ENCODE data around the gene ZBTB18. TPM values are rescaled to one million over a fixed set of nuclear protein-coding genes. Genes with fewer than 3 reads are reported as not detected.

Gene ZBTB18
- total RNA-seq, 1 experiment from 2014 or later = 1.8 TPM

DNA sequence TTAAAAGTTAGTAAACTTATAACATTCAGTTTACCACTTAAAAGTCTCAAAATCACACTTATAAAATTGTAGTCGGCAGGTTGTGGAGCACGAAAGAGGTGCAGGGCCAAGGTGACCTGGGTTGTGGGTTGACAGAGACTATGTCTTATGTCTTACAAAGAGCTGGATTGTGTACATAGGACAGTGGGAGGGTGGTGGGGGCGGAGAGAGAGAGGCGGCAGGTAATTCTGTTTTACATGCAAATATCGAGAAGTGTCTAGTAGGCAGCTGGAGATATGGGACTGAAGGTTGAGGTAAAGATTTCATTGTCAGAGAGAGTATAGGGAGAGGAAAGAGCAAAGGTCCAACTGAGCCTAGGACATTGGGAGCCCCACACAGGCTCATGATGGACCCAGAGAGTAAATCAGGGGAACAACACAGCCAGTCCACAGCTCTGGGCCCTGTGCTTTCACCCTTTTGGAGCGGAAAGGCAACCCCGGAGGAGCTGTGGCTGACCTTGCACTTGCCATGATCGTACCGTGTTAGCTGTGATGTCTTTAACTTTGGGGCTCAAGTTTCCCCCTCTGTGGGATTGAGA, 28.1 kb upstream of the ZBTB18 start:
- Histone ChIP-seq H3K36me3 (ENCODE audit: control insufficient read depth in 1 of 2, insufficient read depth in 2 of 2, low read length in 2 of 2) (no peaks in the 10 kb centered on the region), H3K4me1 (ENCODE audit: control insufficient read depth in 1 of 2, insufficient read depth in 2 of 2, low read length in 2 of 2) (no peaks in the 10 kb centered on the region), H3K9ac (ENCODE audit: low read length) (no peak overlapping the region), H3K9me2 (ENCODE audit: insufficient read depth) (no peaks in the 10 kb centered on the region), H3K4me2 (ENCODE audit: low read length) (no peak overlapping the region), H3K27me3 (ENCODE audit: insufficient read depth, low read length) (peaks cover 36% of the 10 kb centered on the region), H4K20me1 (ENCODE audit: insufficient read depth) (no peaks in the 10 kb centered on the region), H2AFZ (ENCODE audit: low read depth, low read length, poor library complexity, severe bottlenecking) (no peak overlapping the region), H3K4me3 (replicated peaks in 1 of 2; ENCODE audit: low read depth in 1 of 2, low read length in 2 of 2) (no peak overlapping the region), H3K9me3 (ENCODE audit: control insufficient read depth in 1 of 2, insufficient read depth in 1 of 2, low read depth in 1 of 2, low read length in 2 of 2) (no peaks in the 10 kb centered on the region), H3K27ac (ENCODE audit: low read depth, low read length) (no peak overlapping the region), H3K79me2 (ENCODE audit: insufficient read depth, low read length) (no peaks in the 10 kb centered on the region)
- intact Hi-C loops (cut with micrococcal nuclease) = no loop called here
- CTCF ChIA-PET = no interaction called here
- ATAC-seq (no peak), DNase-seq (ENCODE audit: low read depth, low spot score) (no peak)
- no TSS peak for BruUV-seq (replicated peaks)
- RAD21 ChIA-PET (ENCODE audit: low non-redundant PET in 1 of 2, low total read pairs in 2 of 2, uncharacterized antibody in 2 of 2, unreplicated experiment in 2 of 2) = no interaction called here
- TF ChIP-seq, protein P1, sequence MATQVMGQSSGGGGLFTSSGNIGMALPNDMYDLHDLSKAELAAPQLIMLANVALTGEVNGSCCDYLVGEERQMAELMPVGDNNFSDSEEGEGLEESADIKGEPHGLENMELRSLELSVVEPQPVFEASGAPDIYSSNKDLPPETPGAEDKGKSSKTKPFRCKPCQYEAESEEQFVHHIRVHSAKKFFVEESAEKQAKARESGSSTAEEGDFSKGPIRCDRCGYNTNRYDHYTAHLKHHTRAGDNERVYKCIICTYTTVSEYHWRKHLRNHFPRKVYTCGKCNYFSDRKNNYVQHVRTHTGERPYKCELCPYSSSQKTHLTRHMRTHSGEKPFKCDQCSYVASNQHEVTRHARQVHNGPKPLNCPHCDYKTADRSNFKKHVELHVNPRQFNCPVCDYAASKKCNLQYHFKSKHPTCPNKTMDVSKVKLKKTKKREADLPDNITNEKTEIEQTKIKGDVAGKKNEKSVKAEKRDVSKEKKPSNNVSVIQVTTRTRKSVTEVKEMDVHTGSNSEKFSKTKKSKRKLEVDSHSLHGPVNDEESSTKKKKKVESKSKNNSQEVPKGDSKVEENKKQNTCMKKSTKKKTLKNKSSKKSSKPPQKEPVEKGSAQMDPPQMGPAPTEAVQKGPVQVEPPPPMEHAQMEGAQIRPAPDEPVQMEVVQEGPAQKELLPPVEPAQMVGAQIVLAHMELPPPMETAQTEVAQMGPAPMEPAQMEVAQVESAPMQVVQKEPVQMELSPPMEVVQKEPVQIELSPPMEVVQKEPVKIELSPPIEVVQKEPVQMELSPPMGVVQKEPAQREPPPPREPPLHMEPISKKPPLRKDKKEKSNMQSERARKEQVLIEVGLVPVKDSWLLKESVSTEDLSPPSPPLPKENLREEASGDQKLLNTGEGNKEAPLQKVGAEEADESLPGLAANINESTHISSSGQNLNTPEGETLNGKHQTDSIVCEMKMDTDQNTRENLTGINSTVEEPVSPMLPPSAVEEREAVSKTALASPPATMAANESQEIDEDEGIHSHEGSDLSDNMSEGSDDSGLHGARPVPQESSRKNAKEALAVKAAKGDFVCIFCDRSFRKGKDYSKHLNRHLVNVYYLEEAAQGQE (IDR thresholded peaks at IDR 0.05; ENCODE audit: low read depth) = no peak
- TF ChIP-seq, protein P2, sequence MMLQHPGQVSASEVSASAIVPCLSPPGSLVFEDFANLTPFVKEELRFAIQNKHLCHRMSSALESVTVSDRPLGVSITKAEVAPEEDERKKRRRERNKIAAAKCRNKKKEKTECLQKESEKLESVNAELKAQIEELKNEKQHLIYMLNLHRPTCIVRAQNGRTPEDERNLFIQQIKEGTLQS (IDR thresholded peaks at IDR 0.05) = no peak
- no peak for TF ChIP-seq YY1 (IDR thresholded peaks at IDR 0.05; ENCODE audit: extremely low read depth, insufficient replicate concordance, low read depth, low read length)
- no peak for TF ChIP-seq SRF (IDR thresholded peaks at IDR 0.05; ENCODE audit: low read depth)
- no peak for TF ChIP-seq TCF7L2 (IDR thresholded peaks at IDR 0.05; ENCODE audit: borderline replicate concordance, extremely low read depth, insufficient read depth, insufficient read length)
- no peak for TF ChIP-seq ELF1 (IDR thresholded peaks at IDR 0.05; ENCODE audit: borderline replicate concordance, low read depth)
- TF ChIP-seq POLR2A (IDR thresholded peaks at IDR 0.05; ENCODE audit: borderline replicate concordance, extremely low read depth, insufficient read depth, insufficient read length) = no peak
- no peak for TF ChIP-seq EGR1 (IDR thresholded peaks at IDR 0.05; ENCODE audit: low read depth)
- TF ChIP-seq ZFX (IDR thresholded peaks at IDR 0.05) = no peak
- no peak for TF ChIP-seq EZH2phosphoT487 (IDR thresholded peaks at IDR 0.05; ENCODE audit: borderline replicate concordance)
- TF ChIP-seq, protein P3, sequence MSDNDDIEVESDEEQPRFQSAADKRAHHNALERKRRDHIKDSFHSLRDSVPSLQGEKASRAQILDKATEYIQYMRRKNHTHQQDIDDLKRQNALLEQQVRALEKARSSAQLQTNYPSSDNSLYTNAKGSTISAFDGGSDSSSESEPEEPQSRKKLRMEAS (IDR thresholded peaks at IDR 0.05) = no peak
- TF ChIP-seq POLR2AphosphoS5 (IDR thresholded peaks at IDR 0.05; ENCODE audit: low read depth, low read length) = no peak
- no peak for TF ChIP-seq RAD21 (IDR thresholded peaks at IDR 0.05; ENCODE audit: low read depth)
- POLR2A ChIA-PET = no interaction called here

Measured in HCT116 (cell line).